Activated CD8-positive, alpha-beta T cell treated with anti-CD3 and anti-CD28 coated beads for 36 hours (primary cell): ENCODE results near the gene GLP1R. TPM values are rescaled to one million over a fixed set of nuclear protein-coding genes. Genes with fewer than 3 reads are reported as not detected.
"Not testable (repeated sequence)": the region's sequence is repeated elsewhere in the genome, so short reads cannot be mapped to it uniquely, and the experiment has no call there.

Experiments
- ATAC-seq: fragments of 200-7000 bp; cut with Tn5 transposase; one replicate; pipeline ENCODE4 v1.10.0; 2021; ENCODE audit warnings: mild to moderate bottlenecking, moderate library complexity
- CTCF ChIA-PET: fragments of 350-600 bp; sonication (Branson Sonifier 250); formaldehyde crosslinking; loops from one replicate; lab custom pipeline; 2021; ENCODE audit warnings: antibody characterized with exemption; lab: Charles Lee
- POLR2A ChIA-PET: fragments of 350-600 bp; sonication (Branson Sonifier 250); formaldehyde crosslinking; loops from one replicate; lab custom pipeline; 2021; ENCODE audit warnings: antibody characterized with exemption; lab: Charles Lee
- DNase-seq: peaks from one replicate; pipeline ENCODE4 v3.0.0-alpha.2; 2020
- H3K27ac Mint-ChIP-seq: one replicate; pipeline ENCODE4 v1.8.0; 2021; ENCODE audit warnings: mild to moderate bottlenecking, mixed read lengths
- H3K27me3 Mint-ChIP-seq: one replicate; pipeline ENCODE4 v1.8.0; 2021; ENCODE audit warnings: mixed read lengths
- H3K36me3 Mint-ChIP-seq: one replicate; pipeline ENCODE4 v1.8.0; 2021; ENCODE audit warnings: low read depth, mixed read lengths
- H3K4me1 Mint-ChIP-seq: one replicate; pipeline ENCODE4 v1.8.0; 2021; ENCODE audit warnings: low read depth, mixed read lengths
- H3K4me3 Mint-ChIP-seq: one replicate; pipeline ENCODE4 v1.8.0; 2021; ENCODE audit warnings: mild to moderate bottlenecking, moderate library complexity, mixed read lengths
- H3K9me3 Mint-ChIP-seq: one replicate; pipeline ENCODE4 v1.8.0; 2021; ENCODE audit warnings: mixed read lengths
- intact Hi-C: fragments of 100-400 bp; cut with micrococcal nuclease; formaldehyde crosslinking; loops from one replicate; pipeline ENCODE4 v1.10.0; 2022
- total RNA-seq, 2 experiments: library from RNA; stranded (reverse); gene quantifications; one replicate each; pipeline ENCODE4 v1.2.3, GENCODE V29; 2021
- TF ChIP-seq, protein P1 (sequence below): fragments of 200-600 bp; IDR thresholded peaks from one replicate; pipeline ENCODE4 v1.8.0; 2022; ENCODE audit warnings: antibody characterized with exemption, mild to moderate bottlenecking

The GLP1R gene
- total RNA-seq, 2 experiments from 2014 or later: 0.81 to 1.1 TPM

DNA sequence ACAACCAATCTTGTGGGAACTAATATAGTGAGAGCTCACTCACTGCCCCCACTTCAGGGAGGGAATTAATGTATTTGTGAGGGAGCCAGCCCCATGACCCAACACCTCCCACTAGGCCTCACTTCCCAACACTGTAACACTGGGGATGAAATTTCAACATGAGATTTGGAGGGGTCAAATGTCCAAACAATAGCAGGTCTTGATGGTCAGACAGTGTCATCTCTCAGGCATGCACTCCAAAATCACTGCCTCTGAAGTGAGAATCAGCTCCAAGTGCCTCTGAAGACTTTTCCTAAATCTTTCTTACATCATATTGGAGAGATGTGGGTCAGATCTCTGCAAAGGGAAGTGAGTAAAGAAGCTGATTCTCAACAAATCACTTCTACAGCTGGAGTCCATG, 80.3 kb downstream of the GLP1R start:
- ATAC-seq (no peak), DNase-seq (no peak)
- TF ChIP-seq, protein P1, sequence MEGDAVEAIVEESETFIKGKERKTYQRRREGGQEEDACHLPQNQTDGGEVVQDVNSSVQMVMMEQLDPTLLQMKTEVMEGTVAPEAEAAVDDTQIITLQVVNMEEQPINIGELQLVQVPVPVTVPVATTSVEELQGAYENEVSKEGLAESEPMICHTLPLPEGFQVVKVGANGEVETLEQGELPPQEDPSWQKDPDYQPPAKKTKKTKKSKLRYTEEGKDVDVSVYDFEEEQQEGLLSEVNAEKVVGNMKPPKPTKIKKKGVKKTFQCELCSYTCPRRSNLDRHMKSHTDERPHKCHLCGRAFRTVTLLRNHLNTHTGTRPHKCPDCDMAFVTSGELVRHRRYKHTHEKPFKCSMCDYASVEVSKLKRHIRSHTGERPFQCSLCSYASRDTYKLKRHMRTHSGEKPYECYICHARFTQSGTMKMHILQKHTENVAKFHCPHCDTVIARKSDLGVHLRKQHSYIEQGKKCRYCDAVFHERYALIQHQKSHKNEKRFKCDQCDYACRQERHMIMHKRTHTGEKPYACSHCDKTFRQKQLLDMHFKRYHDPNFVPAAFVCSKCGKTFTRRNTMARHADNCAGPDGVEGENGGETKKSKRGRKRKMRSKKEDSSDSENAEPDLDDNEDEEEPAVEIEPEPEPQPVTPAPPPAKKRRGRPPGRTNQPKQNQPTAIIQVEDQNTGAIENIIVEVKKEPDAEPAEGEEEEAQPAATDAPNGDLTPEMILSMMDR: no peak
- Mint-ChIP-seq H3K9me3 (peaks cover 2% of the 10 kb centered on the region), H3K4me1 (no peaks in the 10 kb centered on the region), H3K27ac (no peak overlapping the region), H3K36me3 (no peaks in the 10 kb centered on the region), H3K27me3 (peaks cover 7% of the 10 kb centered on the region), H3K4me3 (no peak overlapping the region)
- intact Hi-C loops: no loop called here
- POLR2A ChIA-PET: no interaction called here
- CTCF ChIA-PET: interaction anchor here (1.2 to 1.4 kb wide), 2 partner anchors 40 to 131 kb away, joined by 3 read pairs; no protein-coding TSS in a partner anchor

DNA sequence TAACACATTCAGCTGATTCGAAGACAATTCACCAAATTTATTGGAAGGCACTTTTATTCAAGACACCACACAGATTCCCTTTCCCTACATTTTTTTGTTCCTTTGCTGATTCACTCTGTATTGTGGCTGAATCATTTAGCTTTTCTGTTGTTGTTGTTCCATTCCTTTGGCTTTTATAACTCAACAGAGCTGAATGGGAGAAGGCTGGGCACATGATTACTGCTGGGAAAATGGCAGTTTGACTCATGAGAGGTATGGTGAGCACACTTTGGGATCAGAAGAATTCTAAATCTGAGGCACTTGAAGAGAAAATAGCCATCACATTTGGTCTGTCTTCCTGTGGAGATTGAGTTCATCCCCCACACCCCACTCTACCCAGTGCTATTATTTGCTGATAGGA, 82.1 kb downstream of the GLP1R start:
- H3K27me3 Mint-ChIP-seq: peaks cover 5% of the 10 kb centered on the region
- ChIA-PET POLR2A (interaction anchor here (0.9 kb wide), 1 partner anchor 531 kb away, joined by 3 read pairs; no protein-coding TSS in a partner anchor), CTCF (no interaction called here)
- peaks cover 2% of the 10 kb centered on the region for H3K9me3 Mint-ChIP-seq
- TF ChIP-seq, protein P1: no peak
- H3K36me3 Mint-ChIP-seq: no peaks in the 10 kb centered on the region
- intact Hi-C loops: no loop called here
- DNase-seq: no peak
- ATAC-seq: no peak
- no peak overlapping the region for H3K4me3 Mint-ChIP-seq
- H3K27ac Mint-ChIP-seq: no peak overlapping the region
- H3K4me1 Mint-ChIP-seq: no peaks in the 10 kb centered on the region

DNA sequence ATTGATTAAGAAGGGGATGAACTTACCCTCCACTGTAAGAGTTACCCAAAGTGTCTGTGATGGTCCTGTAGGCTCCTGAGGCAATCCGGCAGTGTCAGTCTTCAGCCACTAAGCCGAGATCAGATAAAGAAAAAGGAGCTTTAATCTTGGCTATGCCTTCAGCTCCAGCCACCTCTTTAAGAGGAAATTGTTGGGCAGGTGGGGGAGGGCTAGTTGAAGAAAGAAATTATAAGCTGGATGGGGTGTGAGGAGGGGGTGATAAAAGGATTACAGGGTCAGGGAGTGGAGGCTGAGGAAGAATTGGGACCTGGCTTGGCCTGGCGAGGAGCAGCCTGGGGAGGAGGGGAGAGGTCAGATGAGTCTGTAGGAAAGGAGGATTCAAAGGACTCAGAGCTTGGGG, 86.2 kb downstream of the GLP1R start:
- ATAC-seq: not testable (repeated sequence)

DNA sequence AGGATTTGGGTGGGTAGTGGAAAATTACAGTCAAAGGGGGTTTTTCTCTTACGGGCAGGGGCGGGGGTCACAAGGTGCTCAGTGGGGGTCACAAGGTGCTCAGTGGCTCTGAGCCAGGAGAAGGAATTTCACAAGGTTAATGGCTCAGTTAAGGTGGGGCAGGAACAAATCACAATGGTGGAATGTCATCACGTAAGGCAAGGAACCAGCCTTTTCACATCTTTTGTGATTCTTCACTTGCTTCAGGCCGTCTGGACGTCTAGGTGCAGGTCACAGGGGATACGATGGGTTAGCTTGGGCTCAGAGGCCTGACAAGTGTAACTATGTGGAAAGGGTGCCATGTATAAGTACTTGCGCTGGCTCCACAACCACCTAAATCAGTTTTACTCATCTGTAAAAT, 87.6 kb downstream of the GLP1R start:
- H3K9me3 Mint-ChIP-seq: peaks cover 17% of the 10 kb centered on the region
- ChIA-PET POLR2A (interaction anchor here (1.5 kb wide), 1 partner anchor 21 kb away, joined by 4 read pairs; the partner anchor contains the start of gene SAYSD1), CTCF (interaction anchor here (1.6 kb wide), 1 partner anchor 12 kb away, joined by 5 read pairs; no protein-coding TSS in a partner anchor)
- H3K27me3 Mint-ChIP-seq, H3K27ac Mint-ChIP-seq, H3K36me3 Mint-ChIP-seq, intact Hi-C loops, DNase-seq, ATAC-seq, H3K4me1 Mint-ChIP-seq, H3K4me3 Mint-ChIP-seq: not testable (repeated sequence)

More for the DNA sequence above, 86.2 kb downstream of the GLP1R start:
- H3K4me1 Mint-ChIP-seq, H3K4me3 Mint-ChIP-seq, H3K27ac Mint-ChIP-seq, CTCF ChIA-PET, H3K36me3 Mint-ChIP-seq, H3K27me3 Mint-ChIP-seq, intact Hi-C loops, POLR2A ChIA-PET, DNase-seq: not testable (repeated sequence)
- peaks cover 17% of the 10 kb centered on the region for H3K9me3 Mint-ChIP-seq

DNA sequence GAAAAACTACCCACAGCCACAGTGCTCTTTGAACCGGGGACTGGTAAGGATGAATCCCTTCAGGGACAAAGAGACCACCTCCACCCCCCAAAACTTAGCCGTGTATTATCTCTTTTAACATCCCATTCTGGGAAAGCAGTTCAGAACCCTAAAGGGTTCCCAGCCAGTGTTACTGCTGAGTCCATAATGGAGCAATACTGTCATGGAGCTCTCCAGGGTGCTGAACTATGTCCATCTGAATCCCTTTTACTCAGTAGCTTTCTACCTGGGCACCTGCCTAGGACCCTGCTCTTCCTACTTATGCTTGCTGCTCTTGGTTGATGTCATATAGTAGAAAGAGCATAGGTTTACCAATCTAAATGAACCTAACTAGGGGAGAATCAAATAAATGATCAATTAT, 88.7 kb downstream of the GLP1R start:
- Mint-ChIP-seq H3K27me3 (peaks cover 9% of the 10 kb centered on the region), H3K4me1 (no peaks in the 10 kb centered on the region), H3K4me3 (no peak overlapping the region), H3K9me3 (peaks cover 15% of the 10 kb centered on the region), H3K36me3 (no peaks in the 10 kb centered on the region), H3K27ac (no peak overlapping the region)
- POLR2A ChIA-PET: interaction anchor here (1.2 to 1.5 kb wide), 2 partner anchors 16 to 22 kb away, joined by 3 to 4 read pairs; partner anchors contain the start of gene SAYSD1
- ATAC-seq (peak; percentile 37), DNase-seq (peak; percentile 61)
- CTCF ChIA-PET: interaction anchor here (1.2 to 1.8 kb wide), 3 partner anchors 13 to 173 kb away, joined by 4 to 7 read pairs (median 5); no protein-coding TSS in a partner anchor
- intact Hi-C loops: no loop called here
- TF ChIP-seq, protein P1: no peak

Other genes starting within 250 kb of the GLP1R start
- 10 to 100 TPM; 16.0 to 16.8 TPM for gene SAYSD1, start 66.4 kb downstream of the GLP1R start, total RNA-seq
- 10 to 100 TPM; 25.0 to 25.9 TPM for gene KCNK5, start 180.7 kb downstream of the GLP1R start, total RNA-seq